HepG2 (cell line): ENCODE measurements around the gene ZNF84. TPM values are rescaled to one million over a fixed set of nuclear protein-coding genes. Genes with fewer than 3 reads are reported as not detected.

ENCODE experiments used
- BRF2 ChIP-seq: sonication (generic); formaldehyde crosslinking; IDR thresholded peaks from 2 replicates; pipeline ENCODE4 v1.8.1; 2022; ENCODE audit warnings: mild to moderate bottlenecking, missing genetic modification reagents
- FOXK1 ChIP-seq: sonication (generic); formaldehyde crosslinking; IDR thresholded peaks from 2 replicates; pipeline ENCODE4 v1.4.0; 2020; ENCODE audit warnings: low read depth, missing genetic modification reagents, borderline replicate concordance
- HCFC1 ChIP-seq: fragments of 150-350 bp; IDR thresholded peaks from 2 replicates; pipeline ENCODE4 v1.6.1; 2014; ENCODE audit warnings: low read depth, low read length
- HDAC2 ChIP-seq: sonication (generic); formaldehyde crosslinking; IDR thresholded peaks from 2 replicates; pipeline ENCODE4 v1.4.0; 2020; ENCODE audit warnings: missing genetic modification reagents
- KLF11 ChIP-seq: IDR thresholded peaks from 2 replicates; pipeline ENCODE4 v1.6.1; 2016; ENCODE audit warnings: missing compliant biosample characterization
- MIXL1 ChIP-seq: IDR thresholded peaks from 2 replicates; pipeline ENCODE4 v1.6.1; 2016
- MLLT10 ChIP-seq: sonication (generic); formaldehyde crosslinking; IDR thresholded peaks from 2 replicates; pipeline ENCODE4 v1.4.0; 2020; ENCODE audit warnings: missing genetic modification reagents
- PCBP2 ChIP-seq: fragments of 200-400 bp; formaldehyde crosslinking; optimal IDR thresholded peaks from 2 replicates; pipeline ENCODE3; 2018; ENCODE audit warnings: low read length, low read depth; ENCODE audit not compliant: poor library complexity, severe bottlenecking
- POLR2G ChIP-seq: fragments of 200-400 bp; formaldehyde crosslinking; IDR thresholded peaks from 2 replicates; pipeline ENCODE4 v1.6.1; 2018; ENCODE audit warnings: mild to moderate bottlenecking, low read depth, low read length, moderate library complexity
- RCOR2 ChIP-seq: IDR thresholded peaks from 2 replicates; pipeline ENCODE4 v1.6.1; 2016; ENCODE audit warnings: missing biosample characterization, missing genetic modification reagents
- TBL1XR1 ChIP-seq: fragments of 150-350 bp; IDR thresholded peaks from 2 replicates; pipeline ENCODE4 v1.6.1; 2014; ENCODE audit warnings: borderline replicate concordance, low read length; ENCODE audit not compliant: partially characterized antibody
- U2AF2 ChIP-seq: fragments of 200-400 bp; formaldehyde crosslinking; IDR thresholded peaks from 2 replicates; pipeline ENCODE4 v1.6.1; 2017; ENCODE audit warnings: low read depth, mild to moderate bottlenecking, low read length
- ZBTB20 ChIP-seq: sonication (generic); formaldehyde crosslinking; IDR thresholded peaks from 2 replicates; pipeline ENCODE4 v1.8.1; 2023; ENCODE audit warnings: missing genetic modification reagents, low read depth, mild to moderate bottlenecking, borderline replicate concordance
- ZIK1 ChIP-seq: sonication (generic); formaldehyde crosslinking; IDR thresholded peaks from 2 replicates; pipeline ENCODE4 v1.5.0; 2020; ENCODE audit warnings: mild to moderate bottlenecking, low read depth, missing genetic modification reagents, borderline replicate concordance
- ZNF160 ChIP-seq: sonication (generic); formaldehyde crosslinking; IDR thresholded peaks from 2 replicates; pipeline ENCODE4 v1.8.0; 2022; ENCODE audit warnings: mild to moderate bottlenecking, inconsistent platforms, missing genetic modification reagents
- ZNF574 ChIP-seq: sonication (generic); formaldehyde crosslinking; IDR thresholded peaks from 2 replicates; pipeline ENCODE4 v1.4.0; 2020; ENCODE audit warnings: missing genetic modification reagents
- ZNF609 ChIP-seq: sonication (generic); formaldehyde crosslinking; IDR thresholded peaks from 2 replicates; pipeline ENCODE4 v1.4.0; 2020; ENCODE audit warnings: mild to moderate bottlenecking, missing genetic modification reagents, borderline replicate concordance
- ZNF660 ChIP-seq: sonication (generic); formaldehyde crosslinking; IDR thresholded peaks from 2 replicates; pipeline ENCODE4 v1.5.1; 2020; ENCODE audit warnings: mild to moderate bottlenecking, low read depth, missing genetic modification reagents, borderline replicate concordance
- ZNF703 ChIP-seq: sonication (generic); formaldehyde crosslinking; IDR thresholded peaks from 2 replicates; pipeline ENCODE4 v1.5.1; 2020; ENCODE audit warnings: missing genetic modification reagents, mild to moderate bottlenecking, moderate library complexity, borderline replicate concordance
- ZNF737 ChIP-seq: sonication (generic); formaldehyde crosslinking; IDR thresholded peaks from 2 replicates; pipeline ENCODE4 v1.5.0; 2020; ENCODE audit warnings: missing genetic modification reagents, mild to moderate bottlenecking, borderline replicate concordance
- polyA plus RNA-seq, 8 experiments: library from polyadenylated mRNA; depleted of rRNA in 3 of 8; stranded (reverse) in 7 of 8; unstranded in 1 of 8; fragments of >200 nt; fragmentation: Illumina TruSeq in 4 of 8; extraction: Trizol in 4 of 8; gene quantifications; 2 replicates each; pipeline versions ENCODE4 v1.2.1 to v1.2.3, GENCODE V29; 2011 to 2016; ENCODE audit warnings: low read depth in 4 of 8, missing spikeins in 1 of 8, mixed read lengths in 1 of 8; ENCODE audit not compliant: insufficient read depth in 1 of 8
- total RNA-seq, 5 experiments: library from RNA; depleted of rRNA; stranded (reverse); fragments of >200 nt; fragmentation: Illumina TruSeq; extraction: Trizol; gene quantifications; 2 replicates each; pipeline ENCODE4 v1.2.3, GENCODE V29; 2016; ENCODE audit warnings: low read depth in 1 of 5

The ZNF84 gene
- total and polyA plus RNA-seq, 2 of the 13 experiments (the other 11 are each of a cell fraction or from before 2014, with no cell fraction given), result 15.5 to 21.8 TPM

GRCh38 chr12:133037207-133038005 lies at the start of gene ZNF84 (continued):
- TF ChIP-seq ZNF609 (CRISPR knock-in tag) (no peak), FOXK1 (CRISPR knock-in tag) (peak; percentile 51; the same call in 1 of the 2 replicates), MLLT10 (CRISPR knock-in tag) (no peak), ZNF703 (CRISPR knock-in tag) (no peak), ZNF160 (CRISPR knock-in tag) (peak; percentile 83), ZIK1 (CRISPR knock-in tag) (peak; percentile 81), U2AF2 (0 out of 2 replicates have a peak, but pooled peaks have one; percentile 58), KLF11 (CRISPR knock-in tag) (peak; percentile 57; the same call in 1 of the 2 replicates), ZNF574 (CRISPR knock-in tag) (peak; percentile 88), MIXL1 (CRISPR knock-in tag) (0 out of 2 replicates have a peak, but pooled peaks have one; percentile 20), BRF2 (CRISPR knock-in tag) (peak; percentile 97), HDAC2 (CRISPR knock-in tag) (peak; percentile 72), ZNF660 (CRISPR knock-in tag) (no peak), TBL1XR1 (no peak), ZBTB20 (CRISPR knock-in tag) (no peak), HCFC1 (peak; percentile 87), PCBP2 (no peak), ZNF737 (CRISPR knock-in tag) (0 out of 2 replicates have a peak, but pooled peaks have one; percentile 64), POLR2G (peak; percentile 88), RCOR2 (CRISPR knock-in tag) (no peak)
